ENCODE measurements around the gene CPS1.

CPS1 gene

GRCh38 chr2:210620456-210620855, 64.1 kb downstream of the CPS1 start:
- no peak for TF ChIP-seq CTCF (IDR thresholded peaks at IDR 0.05; ENCODE audit: insufficient read depth, low read length, poor library complexity, severe bottlenecking)
- Histone ChIP-seq H3K4me3 (replicated peaks; ENCODE audit: low read depth, low read length) (no peak overlapping the region), H3K36me3 (ENCODE audit: control insufficient read depth, insufficient read depth, low read length) (no peaks in the 10 kb centered on the region), H3K27me3 (replicated peaks; ENCODE audit: control insufficient read depth, insufficient read depth, low read length) (no peaks in the 10 kb centered on the region)
- DNase-seq (ENCODE audit: extremely low read depth, insufficient read length): no peak

GRCh38 chr2:210623506-210623905, 67.1 kb downstream of the CPS1 start:
- Histone ChIP-seq H3K36me3 (ENCODE audit: control insufficient read depth, insufficient read depth, low read length) (no peaks in the 10 kb centered on the region), H3K27me3 (replicated peaks; ENCODE audit: control insufficient read depth, insufficient read depth, low read length) (no peaks in the 10 kb centered on the region), H3K4me3 (replicated peaks; ENCODE audit: low read depth, low read length) (no peak overlapping the region)
- DNase-seq (ENCODE audit: extremely low read depth, insufficient read length): no peak
- no peak for TF ChIP-seq CTCF (IDR thresholded peaks at IDR 0.05; ENCODE audit: insufficient read depth, low read length, poor library complexity, severe bottlenecking)

- H3K36me3 ChIP-seq (ENCODE audit: control insufficient read depth, insufficient read depth, low read length): no peaks in the 10 kb centered on the region
- peak; percentile 16 for DNase-seq (ENCODE audit: extremely low read depth, insufficient read length)
These were observed 70.5 kb downstream of the CPS1 start for GRCh38 chr2:210626849-210627248.

GRCh38 chr2:210630873-210631560, 74.6 kb downstream of the CPS1 start:
- no peak for DNase-seq (ENCODE audit: extremely low read depth, insufficient read length)

More at GRCh38 chr2:210626849-210627248, 70.5 kb downstream of the CPS1 start:
- Histone ChIP-seq H3K27me3 (replicated peaks; ENCODE audit: control insufficient read depth, insufficient read depth, low read length) (no peaks in the 10 kb centered on the region), H3K4me3 (replicated peaks; ENCODE audit: low read depth, low read length) (no peak overlapping the region)
- no peak for TF ChIP-seq CTCF (IDR thresholded peaks at IDR 0.05; ENCODE audit: insufficient read depth, low read length, poor library complexity, severe bottlenecking)

GRCh38 chr2:210633699-210634098, 77.3 kb downstream of the CPS1 start:
- no peak for TF ChIP-seq CTCF (IDR thresholded peaks at IDR 0.05; ENCODE audit: insufficient read depth, low read length, poor library complexity, severe bottlenecking)
- H3K36me3 ChIP-seq (ENCODE audit: control insufficient read depth, insufficient read depth, low read length): no peaks in the 10 kb centered on the region
- DNase-seq (ENCODE audit: extremely low read depth, insufficient read length): no peak
- H3K4me3 ChIP-seq (replicated peaks; ENCODE audit: low read depth, low read length): peak overlapping the region; percentile 23; the same call in 1 of the 2 replicates
- no peaks in the 10 kb centered on the region for H3K27me3 ChIP-seq (replicated peaks; ENCODE audit: control insufficient read depth, insufficient read depth, low read length)

More at GRCh38 chr2:210630873-210631560, 74.6 kb downstream of the CPS1 start:
- Histone ChIP-seq H3K27me3 (replicated peaks; ENCODE audit: control insufficient read depth, insufficient read depth, low read length) (no peaks in the 10 kb centered on the region), H3K4me3 (replicated peaks; ENCODE audit: low read depth, low read length) (no peak overlapping the region), H3K36me3 (ENCODE audit: control insufficient read depth, insufficient read depth, low read length) (no peaks in the 10 kb centered on the region)
- no peak for TF ChIP-seq CTCF (IDR thresholded peaks at IDR 0.05; ENCODE audit: insufficient read depth, low read length, poor library complexity, severe bottlenecking)

Measured in GM06990 (cell line).